GM21381 (cell line): ENCODE results near the gene OSTF1.

Experiments
- ATAC-seq: cut with Tn5 transposase; IDR thresholded peaks from one replicate; pipeline ENCODE4 v1.9.1; 2021; ENCODE audit warnings: mild to moderate bottlenecking, moderate library complexity; ENCODE audit not compliant: unreplicated experiment

OSTF1 gene, protein sequence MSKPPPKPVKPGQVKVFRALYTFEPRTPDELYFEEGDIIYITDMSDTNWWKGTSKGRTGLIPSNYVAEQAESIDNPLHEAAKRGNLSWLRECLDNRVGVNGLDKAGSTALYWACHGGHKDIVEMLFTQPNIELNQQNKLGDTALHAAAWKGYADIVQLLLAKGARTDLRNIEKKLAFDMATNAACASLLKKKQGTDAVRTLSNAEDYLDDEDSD

DNA sequence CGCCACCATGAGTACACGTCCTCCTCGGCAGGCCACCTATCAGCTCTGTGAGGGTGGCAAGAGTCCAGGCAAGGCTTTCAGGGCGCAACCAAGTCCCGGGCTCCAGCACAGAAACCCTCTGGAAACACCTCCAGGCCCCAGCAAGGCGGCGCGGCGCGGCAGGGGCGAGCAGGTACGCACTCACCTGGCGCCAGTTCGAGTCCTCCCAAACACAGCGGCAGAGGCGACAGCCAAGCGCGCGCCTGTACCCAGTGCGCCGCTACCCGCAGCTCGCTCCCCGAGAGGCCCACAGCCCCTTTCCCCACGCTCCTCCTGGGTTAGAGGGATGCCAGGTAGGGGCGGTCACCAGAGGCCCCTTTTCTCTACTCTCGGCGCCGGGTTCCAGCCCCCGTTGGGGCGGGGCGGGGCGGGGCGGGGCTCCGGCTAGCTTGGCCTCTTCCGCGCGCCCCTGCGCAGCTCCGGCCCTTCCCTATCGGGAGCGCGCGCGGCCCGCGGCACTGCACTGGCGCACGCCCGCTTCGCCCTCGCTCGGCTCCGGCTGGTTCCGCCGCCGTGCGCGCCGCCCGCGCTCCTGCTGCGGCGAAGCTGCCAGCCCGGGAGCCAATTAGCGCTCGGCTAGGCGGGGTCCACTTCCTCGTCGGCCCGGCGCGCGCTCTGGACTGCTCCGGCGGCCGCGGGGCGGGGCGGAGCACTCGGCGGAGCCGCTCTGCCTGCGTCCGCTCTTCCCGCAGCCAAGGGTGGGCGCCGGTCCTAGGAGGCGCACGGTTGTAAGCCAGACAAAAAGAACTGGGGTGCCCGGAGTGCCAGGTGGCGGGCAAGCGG, at the start of gene OSTF1, which contains the start of gene NMRK1:
TSS of gene OSTF1 (plus strand) at position 691 of the 822 bp plus-strand sequence. CDS start 179 bp downstream, outside the sequence.
TSS of gene NMRK1 (minus strand) at position 332 of the 822 bp plus-strand sequence. CDS start 5,040 bp downstream, outside the sequence.
- peak; percentile 83 for ATAC-seq

DNA sequence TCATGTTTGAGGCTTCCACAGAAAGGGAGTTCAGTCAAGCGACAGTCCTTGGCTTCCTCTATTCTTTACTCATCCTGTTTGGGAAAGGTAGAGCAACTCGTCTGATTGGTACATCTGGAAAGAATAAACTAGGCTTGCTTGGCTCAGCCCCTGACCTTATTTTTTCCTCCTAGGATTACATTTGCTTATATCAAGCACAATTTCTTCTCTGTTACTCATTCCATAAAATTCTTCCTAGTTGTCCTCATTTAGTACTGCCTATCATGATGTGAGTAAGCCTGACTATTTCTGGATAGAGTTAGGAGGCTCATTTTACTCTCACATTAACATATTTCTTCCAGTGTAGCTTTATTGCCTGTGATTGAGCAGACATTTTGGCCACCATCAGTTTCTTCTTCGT, 49.3 kb upstream of the OSTF1 start:
- no peak for ATAC-seq

DNA sequence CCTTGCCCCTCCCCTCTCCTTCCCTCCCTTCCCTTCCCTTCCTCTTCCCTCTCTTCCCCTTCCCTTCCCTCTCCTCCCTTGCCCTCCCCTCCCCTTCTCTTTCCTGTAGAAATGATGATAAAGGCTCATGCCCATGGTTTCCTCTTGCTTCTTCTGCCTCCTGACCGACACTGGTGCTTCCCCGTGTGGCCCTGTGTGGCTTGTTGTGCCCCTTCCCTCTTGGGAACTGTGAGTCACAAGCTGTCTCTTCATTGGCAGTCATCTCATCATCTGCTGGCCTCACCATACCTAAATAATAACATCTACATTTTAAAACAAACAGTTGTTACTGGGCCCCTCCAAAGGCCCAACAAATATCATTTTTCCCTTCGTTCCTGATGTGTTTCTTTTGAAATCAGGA, 48.5 kb upstream of the OSTF1 start:
- ATAC-seq, result no peak

DNA sequence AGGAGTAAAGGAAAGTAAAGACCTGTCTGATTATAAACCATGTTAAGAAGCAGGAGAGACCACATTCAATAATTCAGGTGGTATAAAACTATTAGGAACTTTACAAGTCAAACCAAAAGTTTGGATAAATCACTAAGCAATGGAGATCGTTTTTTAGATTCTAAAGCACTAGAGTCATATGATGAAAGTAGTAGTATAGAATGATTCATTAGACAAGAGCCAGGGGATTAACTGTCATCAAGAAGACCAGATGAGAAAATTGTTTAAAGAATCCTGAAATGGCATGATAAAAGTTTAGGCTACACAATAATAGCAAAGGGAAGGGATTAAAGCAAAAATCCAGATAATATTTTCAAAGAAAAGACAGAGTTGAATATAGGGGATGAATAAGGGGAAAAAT, 47.3 kb upstream of the OSTF1 start:
- ATAC-seq, result no peak

- no peak for ATAC-seq
Measured at GRCh38 chr9:75046725-75047345, 41.5 kb upstream of the OSTF1 start.

DNA sequence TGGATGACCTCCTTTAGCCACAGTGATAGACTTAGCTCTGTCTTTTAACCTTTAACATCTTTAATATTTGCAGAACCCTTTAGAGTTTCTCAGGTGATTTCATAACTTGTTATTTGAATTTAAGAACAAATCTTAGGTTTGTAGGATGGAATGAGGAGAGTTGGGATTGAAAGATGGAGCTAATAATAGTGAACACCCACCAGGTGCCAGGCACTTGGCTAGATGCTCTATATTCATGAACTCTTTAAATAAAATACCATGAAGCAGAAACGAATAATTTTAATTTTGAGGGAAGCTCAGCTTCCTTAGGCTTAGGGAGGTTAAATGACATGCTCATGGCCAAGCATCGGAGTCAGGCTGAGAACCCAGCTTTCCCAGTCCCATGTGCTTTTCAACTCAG, 40.8 kb upstream of the OSTF1 start:
- ATAC-seq, result no peak

GRCh38 chr9:75051285-75051684, 37.0 kb upstream of the OSTF1 start:
- no peak for ATAC-seq

GRCh38 chr9:75053869-75054268, 34.4 kb upstream of the OSTF1 start:
- ATAC-seq, result peak; percentile 89

GRCh38 chr9:75054368-75055001, 33.8 kb upstream of the OSTF1 start:
- ATAC-seq, result no peak

DNA sequence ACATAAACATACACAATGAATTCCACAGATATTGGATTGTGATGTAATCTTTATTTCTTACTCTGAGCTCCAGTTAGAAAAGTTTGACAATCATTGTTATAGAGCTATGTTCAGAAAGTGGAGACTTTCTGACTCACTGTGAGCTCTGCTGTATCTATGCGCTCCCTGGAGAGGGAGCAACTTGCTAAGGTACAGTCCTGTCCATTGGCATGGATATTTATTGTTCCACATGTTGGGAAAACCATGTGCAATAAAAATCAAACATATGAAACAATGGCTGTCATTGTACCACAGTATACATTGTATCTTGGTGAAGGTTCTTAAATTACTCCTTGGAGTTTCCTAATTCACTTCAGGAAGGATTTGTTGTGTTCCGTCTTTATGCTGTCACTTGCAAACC, 27.1 kb upstream of the OSTF1 start:
- no peak for ATAC-seq

- ATAC-seq, result no peak
Measured at GRCh38 chr9:75063556-75064305, 24.6 kb upstream of the OSTF1 start.

- no peak for ATAC-seq
Measured at GRCh38 chr9:75064307-75065025, 23.8 kb upstream of the OSTF1 start.

- ATAC-seq, result no peak
Measured at GRCh38 chr9:75065510-75065909, 22.8 kb upstream of the OSTF1 start.

DNA sequence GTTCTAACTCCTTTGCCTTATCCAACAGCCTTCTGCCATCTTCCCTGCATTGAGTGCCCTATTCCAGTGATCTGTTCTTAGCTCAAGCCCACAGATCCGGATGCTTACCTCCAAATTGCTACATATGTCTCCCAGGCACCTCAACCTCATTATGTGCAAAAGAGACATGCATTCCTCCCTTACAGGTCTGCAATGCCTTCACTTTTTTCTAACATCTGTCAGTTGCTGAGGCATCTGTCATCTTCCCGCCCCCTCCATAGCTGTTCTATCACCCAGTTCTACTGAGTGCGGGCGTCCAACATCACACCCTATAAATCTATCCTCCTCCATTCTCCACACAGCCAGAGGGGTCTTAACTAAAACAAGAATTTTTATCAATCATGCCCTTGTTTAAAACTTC, 20.4 kb upstream of the OSTF1 start:
- no peak for ATAC-seq

GRCh38 chr9:75069171-75069570, 19.1 kb upstream of the OSTF1 start:
- no peak for ATAC-seq

- ATAC-seq, result no peak
Measured at GRCh38 chr9:75071530-75072122, 16.7 kb upstream of the OSTF1 start.

- ATAC-seq, result no peak
Measured at GRCh38 chr9:75072895-75073294, 15.4 kb upstream of the OSTF1 start.

- ATAC-seq, result no peak
Measured at GRCh38 chr9:75081632-75082031, 6.7 kb upstream of the OSTF1 start.

- no peak for ATAC-seq
Measured at GRCh38 chr9:75083188-75083970, 4.9 kb upstream of the OSTF1 start.
